ENCODE measurements around the gene F2RL3. TPM values are rescaled to one million over a fixed set of nuclear protein-coding genes. Genes with fewer than 3 reads are reported as not detected.

The F2RL3 gene
- total and polyA plus RNA-seq, 9 of the 15 experiments (the other 6 are each of a cell fraction or from before 2014, with no cell fraction given) = 1.4 to 27.6 (median 11.9) TPM

GRCh38 chr19:16897029-16897855, 8.4 kb downstream of the F2RL3 start (continued):
- TF ChIP-seq AFF4 (CRISPR knock-in tag; IDR thresholded peaks at IDR 0.05) (no peak), TFE3 (CRISPR knock-in tag; IDR thresholded peaks at IDR 0.05) (no peak), ARID4B (CRISPR knock-in tag; IDR thresholded peaks at IDR 0.05) (peak; percentile 41; the same call in 1 of the 2 replicates), ZNF584 (CRISPR knock-in tag; IDR thresholded peaks at IDR 0.05; ENCODE audit: low read depth) (no peak), STAG1 (CRISPR knock-in tag; IDR thresholded peaks at IDR 0.05; ENCODE audit: borderline replicate concordance) (no peak), ZKSCAN1 (IDR thresholded peaks at IDR 0.05; ENCODE audit: low read depth, low read length) (0 out of 2 replicates have a peak, but pooled peaks have one; percentile 0), E2F1 (CRISPR knock-in tag; IDR thresholded peaks at IDR 0.05) (no peak), NEUROD1 (IDR thresholded peaks at IDR 0.05; ENCODE audit: borderline replicate concordance, low read depth, low read length, partially characterized antibody) (no peak), ZFP91 (CRISPR knock-in tag; IDR thresholded peaks at IDR 0.05) (no peak), CBX3 (IDR thresholded peaks at IDR 0.05; ENCODE audit: borderline replicate concordance in 1 of 2, low read length in 2 of 2) (no peak), BRCA1 (IDR thresholded peaks at IDR 0.05) (no peak), BRCA1 (CRISPR knock-in tag; IDR thresholded peaks at IDR 0.05) (no peak), BACH1 (tag; IDR thresholded peaks at IDR 0.05) (no peak)
